ENCODE results near the gene IDUA. TPM values are rescaled to one million over a fixed set of nuclear protein-coding genes. Genes with fewer than 3 reads are reported as not detected.

IDUA gene
- total RNA-seq, 1 donor from 2014 or later: 38.9 TPM

DNA sequence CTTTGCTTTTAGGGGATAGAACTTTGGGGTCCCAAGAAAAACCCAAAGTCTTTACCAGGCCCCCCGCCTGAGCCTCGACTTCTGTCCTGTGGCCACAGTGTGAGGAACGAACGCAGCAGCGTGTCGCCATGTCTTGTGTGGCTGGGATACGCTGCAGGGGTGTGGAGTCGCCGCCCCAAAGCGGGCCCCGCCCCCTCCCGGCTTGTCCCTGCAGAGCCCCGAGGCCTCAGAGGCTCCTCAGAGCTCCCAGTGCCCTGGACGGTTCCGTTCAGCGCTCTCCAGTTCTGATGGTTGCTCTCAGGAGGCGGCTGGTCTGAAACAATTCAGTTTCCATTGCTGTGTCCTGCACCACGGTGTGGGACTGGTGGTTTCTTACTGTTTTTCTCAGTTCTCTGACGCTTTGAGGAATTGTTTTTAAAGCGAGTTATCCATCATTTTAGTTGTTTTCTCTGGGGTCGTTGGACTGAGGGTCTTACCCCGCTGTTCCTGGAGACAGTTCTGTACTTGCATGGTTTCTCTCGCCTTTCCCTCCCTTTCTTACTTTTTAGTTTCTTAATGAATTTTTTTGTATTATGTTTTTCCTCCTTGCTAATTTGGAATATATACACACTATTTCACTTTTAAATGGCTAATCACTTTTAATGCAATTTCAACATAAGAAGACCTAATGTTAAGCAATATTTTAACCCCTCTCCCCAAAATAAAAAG, 1.6 kb upstream of the IDUA start:
- intact Hi-C loops (cut with micrococcal nuclease): loop anchor here (1.0 to 10.0 kb wide), 3 partner anchors 25 to 740 kb away; no protein-coding TSS in a partner anchor

DNA sequence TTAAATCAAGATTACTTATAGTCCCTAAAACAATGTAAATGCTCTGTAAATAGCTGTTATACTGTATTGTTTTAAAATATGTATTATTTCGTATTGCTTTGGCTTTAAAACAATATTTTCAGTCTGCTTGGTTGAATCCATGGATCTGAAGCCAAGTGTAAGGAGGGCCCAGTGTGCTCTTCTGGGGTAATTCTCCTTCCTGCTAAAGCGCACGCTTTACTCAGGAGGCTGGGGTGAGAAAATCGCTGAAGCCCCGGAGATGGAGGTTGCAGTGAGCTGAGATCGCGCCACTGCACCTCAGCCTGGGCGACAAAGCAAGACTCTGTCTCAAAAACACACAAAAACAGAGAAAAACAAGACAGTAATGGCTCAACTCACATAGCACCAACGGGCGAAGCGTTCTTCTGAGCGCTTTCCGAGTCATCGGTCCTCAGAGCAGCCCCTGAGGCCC, 391 bp upstream of the IDUA start:
- intact Hi-C loops (cut with micrococcal nuclease): loop anchor here (1.0 to 10.0 kb wide), 6 partner anchors 13 to 742 kb away; partner anchors contain the start of genes ATP5ME, DGKQ and MYL5

DNA sequence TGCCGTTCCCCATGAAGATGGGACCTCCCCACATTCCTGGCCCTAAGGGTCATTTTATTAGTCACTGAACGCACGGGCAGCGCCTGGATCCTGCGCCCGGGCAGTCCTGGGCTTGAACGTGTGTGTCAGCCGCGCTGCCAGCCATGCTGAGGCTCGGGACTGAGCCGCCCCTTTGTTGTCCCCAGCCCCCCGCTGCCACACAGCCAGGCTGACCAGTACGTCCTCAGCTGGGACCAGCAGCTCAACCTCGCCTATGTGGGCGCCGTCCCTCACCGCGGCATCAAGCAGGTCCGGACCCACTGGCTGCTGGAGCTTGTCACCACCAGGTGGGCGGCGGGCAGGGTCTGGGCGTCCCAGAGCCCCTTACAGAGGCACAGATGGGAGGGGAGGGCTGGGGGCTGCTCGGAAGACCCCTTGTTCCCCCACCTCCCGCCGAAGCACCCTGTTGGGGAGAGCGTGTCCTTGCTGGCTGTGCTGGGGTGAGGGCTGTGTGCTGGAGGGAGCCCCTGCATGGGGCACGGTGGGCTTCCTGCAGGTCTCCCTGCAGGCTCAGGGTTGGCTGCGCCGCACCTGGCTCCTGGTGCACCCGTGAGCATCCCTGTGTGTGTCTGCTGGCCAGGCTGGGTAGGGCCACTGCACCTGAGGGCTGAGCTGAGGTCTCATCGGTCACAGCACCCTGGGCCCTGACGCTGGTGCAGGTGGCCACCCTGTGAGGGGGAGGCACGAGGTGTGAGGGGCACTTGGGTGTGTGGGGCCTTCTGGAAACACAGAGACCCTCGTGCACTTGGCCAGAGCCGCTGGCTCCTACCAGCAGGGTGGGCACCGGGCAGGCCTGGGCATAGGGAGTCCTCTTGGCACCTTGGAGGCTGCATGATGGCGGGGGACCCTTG, 1.0 kb downstream of the IDUA start:
- intact Hi-C loops (cut with micrococcal nuclease): loop anchor here (1.0 to 10.0 kb wide), 5 partner anchors 56 to 743 kb away; partner anchors contain the start of genes GAK and TMEM175

DNA sequence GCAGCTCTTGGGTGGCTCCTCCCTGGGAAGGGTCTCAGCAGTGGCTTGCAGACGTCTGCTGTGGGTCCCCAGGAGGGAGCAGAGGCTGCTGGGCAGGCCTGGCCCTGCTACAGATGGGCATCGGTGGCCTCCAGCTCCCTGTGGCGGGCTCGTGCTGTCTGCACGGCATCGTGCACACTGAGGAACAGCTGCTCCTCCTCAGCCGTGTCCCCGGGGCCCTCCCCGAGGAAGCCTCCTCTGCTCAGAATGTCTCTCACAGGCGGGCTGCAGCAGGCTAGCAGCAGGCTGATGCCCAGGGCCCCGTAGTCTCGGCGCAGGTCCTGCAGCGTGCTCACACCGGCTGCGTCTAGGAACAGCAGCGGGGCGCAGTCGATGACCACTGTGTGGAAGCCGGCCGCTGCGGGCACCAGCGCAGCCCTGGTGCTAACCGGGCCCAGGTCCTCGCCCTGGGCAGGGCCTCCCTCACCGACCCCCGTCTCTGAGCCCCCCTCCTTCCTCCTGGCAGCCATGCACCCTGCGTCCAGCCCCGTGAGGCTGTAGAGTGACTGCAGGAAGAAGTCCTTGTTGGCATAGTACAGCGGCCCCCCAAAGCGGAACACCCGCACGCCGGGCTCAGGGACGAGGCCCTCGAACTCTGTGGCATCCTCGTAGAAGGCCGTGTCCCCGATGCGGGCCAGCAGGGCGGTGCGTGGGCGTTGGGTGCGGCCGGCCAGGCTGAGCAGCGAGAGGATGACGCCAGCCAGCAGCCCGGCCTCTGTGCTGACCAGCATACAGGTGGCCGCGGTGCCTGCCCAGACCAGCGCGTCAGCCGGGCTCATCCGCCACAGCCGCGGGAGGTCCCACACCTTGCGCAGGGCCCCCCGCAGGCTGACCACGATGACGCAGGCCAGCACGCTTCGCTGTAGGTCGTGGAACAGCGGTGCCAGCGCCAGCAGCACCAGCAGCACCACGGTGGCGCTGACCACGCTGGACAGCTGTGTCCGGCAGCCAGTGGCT, 2.2 kb downstream of the IDUA start:
- intact Hi-C loops (cut with micrococcal nuclease): loop anchor here (10.0 kb wide), 2 partner anchors 514 to 744 kb away; no protein-coding TSS in a partner anchor

DNA sequence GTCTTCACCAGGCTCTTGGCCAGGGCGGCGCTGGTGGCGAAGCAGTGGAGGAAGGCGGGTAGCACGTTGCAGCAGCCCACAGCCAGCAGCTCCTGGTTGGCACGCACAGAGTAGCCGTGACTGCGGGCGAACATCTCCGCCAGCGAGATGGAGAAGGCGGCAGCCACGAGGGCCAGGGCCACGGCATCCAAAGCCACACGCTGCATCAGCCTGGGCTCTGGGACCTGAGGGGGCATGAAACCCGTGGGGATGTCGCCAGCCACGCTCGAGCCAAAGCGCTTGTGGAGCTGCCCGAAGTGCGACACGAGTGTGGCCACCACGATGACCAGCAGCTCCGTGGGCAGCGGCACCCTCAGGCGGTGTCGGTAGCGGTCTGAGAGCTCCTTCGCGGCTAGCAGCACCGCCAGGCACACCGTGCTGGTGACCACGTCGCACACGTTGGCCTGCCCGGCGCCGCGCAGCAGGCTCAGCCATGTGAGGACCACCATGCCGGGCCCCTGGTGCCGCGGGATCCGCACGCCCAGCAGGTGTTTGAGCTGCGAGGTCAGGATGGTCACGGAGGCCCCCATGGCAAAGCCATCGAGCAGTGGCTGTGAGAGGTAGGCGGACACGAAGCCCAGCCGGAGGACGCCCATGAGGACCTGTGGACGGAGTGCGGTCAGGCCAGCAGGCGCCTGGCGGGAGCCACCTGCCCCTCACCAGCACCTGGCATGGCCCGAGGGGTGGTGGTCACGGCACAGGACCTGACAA, 3.1 kb downstream of the IDUA start:
- intact Hi-C loops (cut with micrococcal nuclease): loop anchor here (10.0 kb wide), 2 partner anchors 515 to 745 kb away; no protein-coding TSS in a partner anchor

DNA sequence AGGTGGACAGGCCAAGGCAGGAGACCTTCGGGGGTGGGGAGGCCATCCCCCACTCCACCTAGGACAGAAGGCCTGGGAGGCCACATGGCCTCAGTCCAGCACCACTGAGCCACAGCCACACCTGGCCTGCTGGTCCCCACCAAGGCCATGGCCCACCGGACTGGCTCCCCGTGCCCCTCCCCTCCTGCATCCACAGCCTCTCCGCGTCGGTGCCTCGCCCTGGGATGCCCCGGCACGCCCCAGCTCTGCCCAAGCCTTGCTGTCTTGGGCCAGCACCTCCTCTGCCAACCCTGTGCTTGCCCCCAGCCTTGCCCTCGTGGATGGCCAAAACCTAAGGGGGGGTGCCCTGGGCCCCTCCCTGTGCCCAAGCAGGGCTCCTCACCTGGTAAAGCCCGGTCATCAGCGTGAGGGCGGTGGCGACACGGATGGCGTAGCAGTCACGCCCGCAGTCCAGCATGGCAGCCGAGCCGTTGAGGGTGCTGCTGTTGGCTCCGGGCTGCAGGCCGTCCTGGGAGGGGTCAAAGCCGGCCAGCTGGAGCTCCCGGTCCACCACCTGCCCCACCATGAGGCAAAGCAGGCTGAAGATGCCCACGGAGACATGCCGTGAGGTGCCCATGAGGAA, 4.0 kb downstream of the IDUA start:
- intact Hi-C loops (cut with micrococcal nuclease): no loop called here

DNA sequence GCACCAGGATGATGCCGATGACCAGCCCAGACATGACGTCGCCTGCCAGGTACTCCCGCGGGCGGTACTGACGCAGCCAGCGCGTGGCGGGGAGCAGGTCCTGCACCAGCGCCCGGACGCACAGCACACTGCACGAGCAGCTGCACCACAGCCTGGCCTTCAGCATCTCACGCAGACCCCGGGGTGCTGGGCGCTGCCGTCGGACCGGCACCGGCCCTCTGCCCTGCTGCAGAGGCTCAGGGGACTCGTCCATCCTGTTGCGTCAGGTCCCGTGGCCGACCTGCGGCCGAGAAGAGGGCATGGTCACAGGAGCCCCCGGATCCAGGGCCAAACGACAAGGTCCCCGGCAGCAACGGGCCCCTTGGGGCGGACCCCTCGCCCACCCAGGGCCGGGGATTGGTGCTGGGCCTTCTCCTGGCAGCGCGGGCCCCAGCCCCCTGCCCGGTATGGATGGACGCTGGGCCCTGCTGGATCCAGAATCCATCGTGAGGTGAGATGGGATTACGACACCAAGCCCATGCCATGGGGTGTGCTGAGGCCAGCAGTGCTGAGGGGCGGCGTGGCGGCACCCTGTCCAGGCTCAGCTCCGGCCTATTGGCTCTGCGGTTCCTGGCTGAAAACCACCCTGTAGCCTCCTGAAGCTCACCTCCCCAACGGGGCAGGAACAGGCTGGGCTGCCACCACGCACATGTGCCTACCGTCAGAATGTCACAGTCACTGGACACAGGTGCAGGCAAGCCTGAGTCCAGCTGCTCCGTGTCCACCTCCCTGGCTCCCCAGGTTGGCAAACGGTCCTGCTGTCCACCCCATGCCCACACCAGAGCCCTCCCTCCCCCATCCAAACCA, 4.8 kb downstream of the IDUA start:
- intact Hi-C loops (cut with micrococcal nuclease): no loop called here

DNA sequence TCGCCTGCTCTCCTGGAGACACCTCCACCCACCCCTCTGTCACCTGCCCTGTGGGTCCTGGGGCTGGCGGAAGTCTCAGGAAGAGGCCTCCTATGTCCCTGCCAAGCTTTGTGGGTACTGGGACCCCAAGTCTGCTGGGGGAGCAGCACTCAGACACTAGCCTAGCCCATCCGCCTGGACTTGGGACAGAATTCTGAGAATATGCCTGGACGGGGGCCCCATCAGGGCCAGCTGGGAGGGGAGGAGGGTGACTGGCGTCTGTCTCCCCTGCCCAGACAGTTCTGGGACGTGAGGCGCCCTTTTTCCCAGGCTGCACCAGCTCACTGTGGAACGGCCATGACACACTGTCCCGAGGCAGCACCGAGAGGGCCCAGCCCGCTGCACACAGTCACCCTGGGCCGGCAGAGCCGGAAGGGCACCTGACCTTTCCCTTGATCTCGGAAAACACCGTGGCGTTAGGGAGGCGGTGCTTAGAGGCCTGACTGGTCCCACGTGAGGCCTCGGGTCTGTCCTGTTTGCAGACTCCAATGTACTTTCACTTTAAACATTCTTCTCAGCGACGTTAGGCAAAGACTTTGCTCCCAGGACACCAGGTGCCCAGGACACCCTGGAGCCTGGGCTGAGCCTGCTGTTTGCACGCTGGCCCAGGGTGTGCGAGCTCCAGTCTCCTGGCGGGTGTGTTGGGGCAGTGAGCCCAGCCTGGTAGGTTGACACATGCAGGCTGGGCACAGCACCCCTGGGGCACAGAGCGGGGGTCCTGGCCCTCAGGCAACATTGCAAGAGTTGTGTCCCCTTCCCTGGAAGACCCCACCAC, 5.7 kb downstream of the IDUA start:
- intact Hi-C loops (cut with micrococcal nuclease): no loop called here

DNA sequence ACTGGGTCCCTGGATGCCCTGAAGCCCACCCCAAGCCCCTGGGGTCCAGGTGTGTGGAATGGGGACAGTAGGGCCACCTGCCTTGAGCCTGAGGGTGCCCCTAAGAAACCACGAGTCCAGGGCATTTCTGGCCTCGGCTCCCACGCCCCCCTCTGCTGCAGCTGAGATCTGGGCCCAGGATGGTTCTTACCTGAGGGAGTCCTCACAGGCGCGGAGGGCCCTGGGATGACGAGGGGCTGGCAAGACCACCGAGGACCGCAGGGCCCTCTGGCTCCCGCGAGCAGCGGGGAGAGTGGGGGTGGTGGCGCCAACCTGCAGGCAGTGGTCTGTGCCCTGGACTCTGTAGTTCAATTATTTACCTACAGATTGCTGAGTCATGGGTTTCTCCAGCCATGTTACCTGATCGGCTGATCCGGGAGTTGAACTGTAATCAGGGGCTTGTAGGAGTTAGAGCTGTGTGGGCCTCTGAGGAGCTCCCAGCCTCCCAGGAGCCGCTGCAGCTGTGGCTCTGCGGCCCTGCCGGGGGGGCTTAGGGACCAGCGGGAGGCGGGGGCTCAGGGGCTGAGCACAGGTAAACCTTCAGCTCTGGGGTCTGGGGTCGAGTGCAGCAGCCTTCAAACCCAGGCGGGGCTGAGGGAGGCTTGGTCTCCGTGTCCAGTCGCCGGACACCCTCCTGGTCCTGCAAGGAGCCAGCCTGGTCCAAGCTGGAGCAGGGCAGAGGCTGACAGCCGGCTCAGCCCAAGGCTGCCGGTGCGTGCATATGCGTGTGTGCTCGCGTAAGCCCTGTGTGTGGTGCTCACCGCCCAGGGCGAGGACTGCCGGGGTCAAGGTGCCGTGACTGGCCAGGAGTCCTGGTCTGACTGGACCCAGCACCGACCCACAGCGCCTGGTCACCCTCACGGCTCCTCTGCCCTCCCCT, 6.5 kb downstream of the IDUA start, which contains the start of gene SLC26A1:
Gene SLC26A1, minus strand, starts transcription at position 294 of the 919 bp plus-strand sequence. CDS start 1,701 bp downstream, outside the sequence.
- intact Hi-C loops (cut with micrococcal nuclease): no loop called here

DNA sequence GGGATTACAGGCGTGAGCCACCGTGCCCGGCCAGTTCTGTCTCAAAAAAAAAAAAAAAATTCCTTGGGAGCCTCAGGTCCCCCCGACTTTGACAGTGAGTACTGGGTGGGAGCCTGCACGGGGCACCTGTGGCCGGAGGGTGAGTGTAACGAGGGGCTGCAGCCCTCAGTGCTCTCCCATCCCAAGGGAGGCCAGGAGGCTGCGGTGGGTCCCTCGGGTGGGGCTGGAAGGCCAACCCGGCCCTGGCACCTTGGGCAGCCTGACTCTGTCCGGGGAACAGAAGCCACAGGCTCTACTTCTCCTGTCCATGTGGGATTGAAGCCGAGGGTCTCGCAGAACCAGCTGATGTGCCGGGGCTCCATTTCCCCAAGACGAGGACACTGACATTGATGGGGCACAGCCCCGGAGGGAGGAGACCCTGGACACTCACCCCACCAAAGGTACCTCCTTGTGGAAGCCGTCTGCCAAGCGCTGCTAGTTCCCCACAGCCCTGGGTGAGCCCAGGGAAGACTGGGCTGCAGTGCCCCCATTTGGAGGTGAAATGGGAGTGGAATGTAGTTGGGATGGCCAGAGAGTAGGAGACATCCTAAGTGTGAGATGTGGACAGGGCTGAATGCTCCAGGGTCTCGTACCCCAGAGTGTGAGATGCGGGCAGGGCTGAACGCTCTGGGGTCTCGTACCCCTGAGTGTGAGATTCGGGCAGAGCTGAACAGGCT, 8.6 kb downstream of the IDUA start:
- intact Hi-C loops (cut with micrococcal nuclease): no loop called here

DNA sequence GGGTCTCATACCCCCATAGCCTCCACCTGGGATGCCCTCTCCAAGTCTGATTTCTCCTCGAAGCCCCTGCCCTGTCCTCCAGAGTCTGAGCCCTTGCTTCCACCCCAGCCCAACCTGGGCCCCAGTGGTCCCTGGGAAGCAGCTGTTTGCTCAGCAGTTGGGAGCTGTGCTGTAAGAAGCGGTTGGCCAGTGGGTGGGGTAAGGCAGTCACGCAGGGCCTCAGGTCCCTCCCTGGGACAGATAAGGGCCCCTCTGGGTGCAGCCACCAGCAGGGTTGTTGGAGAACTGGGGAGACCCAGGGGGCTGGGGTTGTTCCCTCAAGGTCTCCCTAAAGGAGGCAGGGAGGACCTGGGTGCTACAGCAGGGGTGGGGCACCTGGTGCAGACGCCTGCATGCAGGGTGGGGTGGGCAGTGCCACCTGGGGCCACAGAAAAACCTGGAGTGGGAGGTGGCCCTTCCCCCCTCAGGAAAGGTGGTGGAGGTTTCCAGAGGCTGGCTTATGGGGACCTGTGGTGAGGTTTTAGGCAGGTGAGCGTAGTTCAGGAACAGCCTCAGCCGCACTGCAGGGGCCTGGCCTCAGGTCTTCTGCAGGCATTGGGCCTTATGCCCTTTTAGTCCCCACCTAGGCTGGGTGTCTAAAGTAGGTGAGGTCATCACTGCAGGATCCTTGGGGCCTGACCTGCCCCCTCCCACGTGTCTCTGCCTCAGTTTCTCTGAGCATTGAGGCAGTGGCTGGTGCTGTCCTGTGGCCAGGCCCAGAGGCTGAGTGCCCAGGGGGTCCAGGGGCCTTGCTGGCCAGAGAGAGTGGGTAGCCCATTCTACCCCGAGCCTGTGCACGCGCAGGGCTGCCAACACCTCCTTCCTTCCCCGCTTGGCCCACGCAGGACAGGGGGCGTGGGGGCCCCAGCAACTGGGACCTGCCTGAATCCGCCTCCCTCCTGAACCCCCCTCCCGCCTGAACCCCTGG, 9.5 kb downstream of the IDUA start:
- intact Hi-C loops (cut with micrococcal nuclease): no loop called here

DNA sequence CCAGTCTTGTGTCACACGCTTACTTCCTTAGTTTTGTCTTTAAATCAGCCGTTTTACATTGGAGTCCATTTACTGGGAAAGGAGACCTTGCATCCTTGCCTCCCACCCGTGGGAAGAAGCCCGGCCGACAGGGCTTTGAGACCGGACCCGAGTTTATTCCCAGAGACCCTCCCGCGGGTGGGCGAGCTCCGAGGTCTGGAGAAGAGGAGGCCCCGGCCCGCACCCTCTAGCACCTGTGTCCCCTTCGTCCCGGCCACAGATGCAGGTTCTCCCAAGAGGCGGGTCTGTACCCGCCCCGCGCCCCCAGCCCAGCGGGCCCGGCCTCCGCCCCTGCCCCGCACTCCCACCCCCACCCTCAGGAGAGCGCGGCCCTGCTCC, 10.1 kb downstream of the IDUA start:
- intact Hi-C loops (cut with micrococcal nuclease): no loop called here

DNA sequence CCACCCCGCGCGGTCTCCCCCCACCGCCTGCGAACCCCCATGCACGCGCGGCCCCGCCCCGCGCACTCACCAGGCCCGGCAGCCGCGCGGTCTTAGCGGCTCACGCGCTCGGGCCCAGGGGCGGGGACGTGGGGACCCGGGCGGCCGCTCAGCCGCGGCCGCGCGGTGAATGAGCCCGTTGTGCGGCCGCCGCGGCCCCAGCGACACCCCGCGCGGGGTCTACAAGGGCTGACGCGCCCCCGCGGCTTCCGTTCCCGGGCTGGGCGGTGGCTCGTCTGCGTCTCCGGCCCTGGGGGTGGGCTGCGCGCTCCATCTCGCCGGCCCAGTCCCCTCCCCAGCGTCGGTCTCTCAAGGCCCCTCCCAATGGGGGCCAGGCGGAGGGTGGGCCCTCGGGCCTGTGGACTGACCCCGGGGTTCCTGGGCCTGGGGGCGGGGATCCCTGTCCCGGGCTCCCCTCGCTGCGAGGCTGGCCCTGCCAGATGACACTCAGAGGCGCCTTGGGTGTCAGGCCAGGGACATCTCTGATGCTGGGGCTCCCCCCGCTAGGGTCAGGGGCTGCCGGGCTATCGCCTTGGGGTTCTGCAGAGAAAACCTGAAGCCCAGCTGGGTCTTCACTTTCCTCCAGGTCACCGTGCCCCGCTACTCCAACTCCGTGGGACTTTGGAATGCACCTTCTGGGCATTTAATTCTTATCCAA, 10.7 kb downstream of the IDUA start:
- intact Hi-C loops (cut with micrococcal nuclease): no loop called here

DNA sequence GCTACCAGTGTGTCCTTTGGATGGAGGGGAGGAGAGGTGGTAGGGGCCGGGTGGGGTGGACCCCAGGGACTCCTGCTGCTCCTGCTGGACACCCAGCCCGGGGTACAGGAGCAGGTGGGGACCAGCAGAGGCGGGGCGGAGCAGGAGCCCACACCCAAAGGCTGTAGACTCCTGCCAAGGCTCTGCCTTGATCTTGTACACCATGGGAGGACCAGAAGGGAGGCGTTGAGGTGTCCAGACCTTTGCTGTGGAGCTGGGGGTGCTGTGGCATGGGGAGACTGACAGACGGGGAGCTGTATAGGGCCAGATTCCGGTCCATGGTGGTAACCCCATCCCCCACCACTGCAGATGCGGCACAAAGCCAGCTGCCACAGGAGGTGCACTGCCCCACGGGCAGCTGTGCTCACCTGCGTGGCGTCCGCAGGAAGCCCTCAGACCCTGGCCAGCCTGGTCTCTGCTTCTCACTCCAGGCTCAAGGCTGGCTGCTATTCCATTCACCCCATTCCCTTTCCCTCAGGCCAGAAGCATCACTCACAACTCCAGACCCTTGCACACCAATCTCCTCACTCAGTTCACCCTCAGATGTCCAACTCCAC, 11.3 kb downstream of the IDUA start:
- intact Hi-C loops (cut with micrococcal nuclease): no loop called here
